SU-DHL-6 (cell line): Measurements from ENCODE around the gene YWHAQ.

Source experiments
- H2AFZ ChIP-seq: fragments of 200-600 bp; sonication (generic); 2 replicates; pipeline ENCODE4 v1.6.1; 2014; ENCODE audit warnings: low read depth, mild to moderate bottlenecking, moderate library complexity, mixed read lengths, antibody characterized with exemption, low read length; ENCODE audit not compliant: severe bottlenecking
- H3F3A ChIP-seq: fragments of 200-600 bp; shearing (Covaris generic); 2 replicates; pipeline ENCODE4 v1.6.0; 2016; ENCODE audit warnings: antibody characterized with exemption, mild to moderate bottlenecking; ENCODE audit not compliant: insufficient read depth
- H3K27ac ChIP-seq: fragments of 200-600 bp; sonication (generic); 2 replicates; pipeline ENCODE4 v1.5.1; 2016; ENCODE audit warnings: low read depth, mild to moderate bottlenecking, low read length, moderate library complexity, mixed read lengths
- H3K27me3 ChIP-seq: fragments of 200-600 bp; sonication (generic), shearing (Covaris generic); 2 replicates; pipeline ENCODE4 v1.6.0; 2014; ENCODE audit warnings: mild to moderate bottlenecking, low read length
- H3K36me3 ChIP-seq: fragments of 200-600 bp; sonication (generic); 2 replicates; pipeline ENCODE4 v1.6.1; 2014; ENCODE audit warnings: mild to moderate bottlenecking, low read length, mixed read lengths
- H3K4me2 ChIP-seq: fragments of 300-600, 200-600 bp; shearing (Covaris generic), sonication (generic); 2 replicates; pipeline ENCODE4 v1.6.0; 2014; ENCODE audit warnings: low read length, low read depth, mild to moderate bottlenecking; ENCODE audit not compliant: poor library complexity, severe bottlenecking
- H3K4me3 ChIP-seq: fragments of 200-600 bp; sonication (generic); 2 replicates; pipeline ENCODE4 v1.5.1; 2014; ENCODE audit warnings: antibody characterized with exemption, low read length, mild to moderate bottlenecking, mixed read lengths; ENCODE audit not compliant: insufficient read depth, poor library complexity, severe bottlenecking
- H3K79me2 ChIP-seq: fragments of 200-600 bp; sonication (generic); 2 replicates; pipeline ENCODE4 v1.6.1; 2014; ENCODE audit warnings: mild to moderate bottlenecking, low read length, moderate library complexity; ENCODE audit not compliant: insufficient read depth
- H3K9ac ChIP-seq: fragments of 200-600 bp; sonication (generic); 2 replicates; pipeline ENCODE4 v1.7.0; 2014; ENCODE audit warnings: mild to moderate bottlenecking, low read length
- H3K9me2 ChIP-seq: fragments of 200-600 bp; sonication (generic); replicated peaks from 2 replicates; pipeline ENCODE4 v1.6.1; 2014; ENCODE audit warnings: low read length; ENCODE audit not compliant: insufficient read depth
- H3K9me3 ChIP-seq: fragments of 200-600 bp; sonication (generic); 2 replicates; pipeline ENCODE4 v1.6.1; 2014; ENCODE audit warnings: low read length, mixed read lengths; ENCODE audit not compliant: insufficient read depth
- H4K20me1 ChIP-seq: fragments of 200-600 bp; sonication (generic); 2 replicates; pipeline ENCODE4 v1.6.1; 2014; ENCODE audit warnings: low read depth, mild to moderate bottlenecking, antibody characterized with exemption, low read length, moderate library complexity, mixed read lengths
- CTCF ChIP-seq: fragments of 200-600 bp; sonication (generic); IDR thresholded peaks from one replicate; pipeline ENCODE4 v1.5.1; 2017; ENCODE audit warnings: antibody characterized with exemption, mild to moderate bottlenecking, low read length, moderate library complexity; ENCODE audit not compliant: insufficient read depth, poor library complexity, severe bottlenecking
- EZH2phosphoT487 ChIP-seq: fragments of 200-600 bp; sonication (generic), shearing (Covaris generic); conservative IDR thresholded peaks from 2 replicates; pipeline ENCODE4 v1.6.1; 2018; ENCODE audit warnings: mild to moderate bottlenecking, antibody characterized with exemption, low read length, moderate library complexity, mixed read lengths

Gene YWHAQ

GRCh38 chr2:9673914-9674481 lies 43.2 kb upstream of the YWHAQ start:
- Histone ChIP-seq H3K9me3 (no peaks in the 10 kb centered on the region), H3K9ac (no peak overlapping the region), H4K20me1 (no peaks in the 10 kb centered on the region), H3K27ac (no peak overlapping the region), H3F3A (no peaks in the 10 kb centered on the region), H3K4me2 (no peak overlapping the region), H2AFZ (no peak overlapping the region), H3K27me3 (no peaks in the 10 kb centered on the region), H3K4me3 (no peak overlapping the region), H3K36me3 (no peaks in the 10 kb centered on the region), H3K9me2 (no peaks in the 10 kb centered on the region), H3K79me2 (no peaks in the 10 kb centered on the region)
- TF ChIP-seq EZH2phosphoT487 (no peak), CTCF (no peak)

DNA sequence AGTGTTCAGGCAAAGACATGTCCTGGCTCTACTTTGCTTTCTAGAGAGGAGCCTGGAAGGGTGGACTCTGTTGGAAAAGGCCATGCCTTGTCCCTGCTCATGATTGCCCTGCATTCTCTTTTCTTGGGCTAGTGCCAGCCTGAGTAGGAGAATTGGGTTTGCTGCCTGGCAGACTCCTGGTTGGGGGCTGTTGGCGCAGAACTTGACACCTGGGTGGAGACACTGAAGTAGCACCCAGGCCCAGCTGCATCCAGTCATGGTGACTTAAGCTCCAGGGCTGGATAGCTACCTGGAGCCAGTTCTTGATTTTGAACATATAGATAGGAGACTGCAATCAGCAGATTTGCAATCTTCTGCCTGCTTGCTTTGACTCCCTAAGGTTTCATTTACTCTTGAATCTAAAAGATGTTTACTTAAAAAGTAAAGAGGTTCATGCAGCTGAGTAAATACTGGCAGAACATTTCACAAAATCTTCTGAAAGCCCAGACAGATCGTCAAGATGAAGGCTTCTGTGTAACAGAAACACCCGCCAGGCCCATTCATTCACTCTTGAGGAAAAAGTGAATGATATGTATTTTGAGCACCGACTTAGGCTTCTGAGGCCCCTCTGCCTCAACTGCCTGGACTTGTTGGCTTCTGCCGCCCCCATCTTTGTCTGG lies 38.0 kb upstream of the YWHAQ start:
- H3K27ac ChIP-seq, result no peak overlapping the region
- H3K9me2 ChIP-seq, result no peaks in the 10 kb centered on the region
- H4K20me1 ChIP-seq, result no peaks in the 10 kb centered on the region
- H3F3A ChIP-seq, result no peaks in the 10 kb centered on the region
- H3K4me2 ChIP-seq, result no peak overlapping the region
- no peak overlapping the region for H2AFZ ChIP-seq
- no peak overlapping the region for H3K9ac ChIP-seq
- no peaks in the 10 kb centered on the region; the same call in 1 of the 2 replicates for H3K27me3 ChIP-seq
- no peaks in the 10 kb centered on the region for H3K79me2 ChIP-seq
- no peaks in the 10 kb centered on the region for H3K36me3 ChIP-seq
- H3K4me3 ChIP-seq, result no peak overlapping the region
- no peak for TF ChIP-seq CTCF
- no peak for TF ChIP-seq EZH2phosphoT487
- H3K9me3 ChIP-seq, result no peaks in the 10 kb centered on the region

DNA sequence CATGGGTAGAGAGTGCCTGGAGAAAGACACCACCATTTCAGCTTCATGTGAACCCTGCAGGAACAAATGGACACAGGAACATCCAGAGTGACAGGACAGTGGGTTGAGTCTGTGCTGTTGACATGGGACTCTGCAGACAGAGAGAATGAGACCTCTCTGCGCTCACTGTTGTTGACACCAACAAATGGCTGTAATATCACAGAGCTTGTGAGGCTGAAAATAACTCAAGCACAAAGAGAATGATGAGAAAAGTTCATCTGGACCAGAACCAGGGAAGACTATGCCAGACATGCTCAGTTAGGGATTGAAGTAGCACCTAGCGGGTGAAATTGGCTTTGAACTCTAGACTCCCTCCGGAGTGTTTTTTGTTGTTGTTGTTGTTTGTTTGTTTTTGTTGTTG lies 37.0 kb upstream of the YWHAQ start:
- H3K4me2 ChIP-seq, result no peak overlapping the region
- no peak overlapping the region for H2AFZ ChIP-seq
- H3K4me3 ChIP-seq, result no peak overlapping the region
- no peaks in the 10 kb centered on the region for H3K79me2 ChIP-seq
- no peaks in the 10 kb centered on the region; the same call in 1 of the 2 replicates for H3K27me3 ChIP-seq
- H3K36me3 ChIP-seq, result no peaks in the 10 kb centered on the region
- no peaks in the 10 kb centered on the region for H3K9me2 ChIP-seq
- H3K27ac ChIP-seq, result no peak overlapping the region
- TF ChIP-seq CTCF, result no peak
- TF ChIP-seq EZH2phosphoT487, result no peak
- no peaks in the 10 kb centered on the region for H4K20me1 ChIP-seq
- H3F3A ChIP-seq, result no peaks in the 10 kb centered on the region
- H3K9ac ChIP-seq, result no peak overlapping the region
- no peaks in the 10 kb centered on the region for H3K9me3 ChIP-seq
